Body of pancreas (tissue), 4 donors: Measurements from ENCODE around the gene TRPM5. TPM values are rescaled to one million over a fixed set of nuclear protein-coding genes. Genes with fewer than 3 reads are reported as not detected.

Experiments used
- ATAC-seq: fragments of 150-250 bp; one replicate; pipeline ENCODE4 v1.9.1; 2016
- DNase-seq, 4 donors: peaks; one replicate each; pipeline ENCODE4 v3.0.0-alpha.2; 2019
- H3K27ac ChIP-seq, 4 donors: fragments of 200-600 bp; sonication (generic); 1 replicate in 3 of 4; 2 replicates in 1 of 4; pipeline versions ENCODE4 v1.5.1 to v1.6.1; 2016 to 2019; ENCODE audit warnings: mild to moderate bottlenecking in 1 of 4, mixed read lengths in 1 of 4, moderate library complexity in 1 of 4
- H3K27me3 ChIP-seq, 2 donors: fragments of 200-600 bp; sonication (generic); one replicate each; pipeline ENCODE4 v1.6.0; 2016; ENCODE audit warnings: mild to moderate bottlenecking in 1 of 2
- H3K36me3 ChIP-seq, 2 donors: fragments of 200-600 bp; sonication (generic); replicated peaks in 1 of 2; 2 replicates each; pipeline ENCODE4 v1.5.1; 2016; ENCODE audit warnings: low read depth in 2 of 2; ENCODE audit not compliant: insufficient read depth in 1 of 2
- H3K4me1 ChIP-seq: fragments of 200-600 bp; sonication (generic); one replicate; pipeline ENCODE4 v1.6.0; 2016
- H3K4me3 ChIP-seq, 2 donors: fragments of 200-600 bp; sonication (generic); 1 replicate in 1 of 2; 2 replicates in 1 of 2; pipeline ENCODE4 v1.5.1; 2016 to 2019
- H3K9me3 ChIP-seq, 3 donors: fragments of 200-600 bp; sonication (generic); 1 replicate in 2 of 3; 2 replicates in 1 of 3; pipeline ENCODE4 v1.5.1; 2016
- POLR2A ChIP-seq, 3 donors: fragments of 450-650 bp; IDR thresholded peaks; one replicate each; pipeline ENCODE4 v1.6.1; 2016; ENCODE audit warnings: antibody characterized with exemption in 3 of 3, mild to moderate bottlenecking in 2 of 3
- WGBS, 2 donors: methylation state at CpG; one replicate each; pipeline ENCODE4 v1.1.5; 2017; 5-methylcytosine and 5-hydroxymethylcytosine counted together
- intact Hi-C: fragments of 100-400 bp; cut with DNase I; formaldehyde crosslinking; loops from one replicate; pipeline ENCODE4 v1.15.1; 2023
- total RNA-seq, 2 donors: library from RNA; depleted of rRNA; stranded (reverse); fragments of >200 nt; gene quantifications; one replicate each; pipeline ENCODE4 v1.1.0, GENCODE V29; 2016
- TF ChIP-seq, protein P1 (sequence below), 7 experiments: fragments of 450-650 bp in 4 of 7; fragments of 200-600 bp in 3 of 7; sonication (generic) in 3 of 7; IDR thresholded peaks; one replicate each; pipeline ENCODE4 v1.5.1; 2016 to 2019; ENCODE audit warnings: antibody characterized with exemption in 7 of 7

Gene TRPM5
- total RNA-seq, 2 donors from 2014 or later: under 0.01 to 2.6 TPM

DNA sequence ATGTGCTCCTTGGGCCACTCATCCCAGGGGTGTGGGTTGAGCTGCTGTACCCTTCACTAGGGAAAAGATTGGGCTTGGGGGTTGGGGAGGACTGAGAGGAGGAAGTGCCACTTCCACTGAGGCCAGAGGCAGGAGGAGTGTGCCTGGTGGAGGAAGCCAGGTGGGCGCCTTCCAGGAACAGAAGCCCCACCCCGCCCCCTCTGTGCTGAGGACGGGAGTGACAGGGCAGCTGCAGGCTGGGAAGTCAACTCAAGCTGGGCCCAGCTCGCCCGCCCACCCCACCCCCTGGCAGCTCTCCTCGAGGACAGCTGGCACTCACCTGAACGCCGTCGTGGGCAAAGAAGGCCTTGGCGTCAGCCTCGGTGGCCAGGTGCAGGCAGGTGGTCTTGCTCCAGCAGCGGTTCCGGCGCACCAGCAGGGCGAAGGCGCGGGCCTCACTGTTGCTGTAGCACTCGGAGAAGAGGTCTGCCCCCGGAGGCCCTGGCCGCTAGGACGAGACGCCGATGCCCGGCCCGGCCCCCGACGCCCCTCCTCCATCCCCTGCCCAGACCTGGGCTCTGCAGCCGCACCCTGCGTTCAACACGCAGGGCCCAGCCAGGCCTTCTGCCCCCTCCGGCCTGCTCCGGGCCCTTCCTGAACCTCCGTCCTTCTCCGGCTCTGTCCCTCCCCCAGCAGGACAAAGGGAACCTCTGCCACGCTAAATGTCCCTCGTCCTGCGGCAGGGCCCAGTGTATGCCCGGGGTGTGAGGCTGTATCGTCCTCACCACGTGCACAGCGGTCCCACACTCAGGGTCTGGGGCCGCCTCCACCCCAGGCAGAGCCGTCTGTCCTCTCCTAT is 30.4 kb downstream of the TRPM5 start:
- no peak for DNase-seq
- no peak overlapping the region for H3K4me3 ChIP-seq
- ATAC-seq: no peak
- H3K27ac ChIP-seq: no peak overlapping the region
- H3K27me3 ChIP-seq: no peaks in the 10 kb centered on the region
- intact Hi-C loops: no loop called here
- H3K4me1 ChIP-seq: no peaks in the 10 kb centered on the region
- H3K9me3 ChIP-seq: no peaks in the 10 kb centered on the region
- TF ChIP-seq, protein P1, sequence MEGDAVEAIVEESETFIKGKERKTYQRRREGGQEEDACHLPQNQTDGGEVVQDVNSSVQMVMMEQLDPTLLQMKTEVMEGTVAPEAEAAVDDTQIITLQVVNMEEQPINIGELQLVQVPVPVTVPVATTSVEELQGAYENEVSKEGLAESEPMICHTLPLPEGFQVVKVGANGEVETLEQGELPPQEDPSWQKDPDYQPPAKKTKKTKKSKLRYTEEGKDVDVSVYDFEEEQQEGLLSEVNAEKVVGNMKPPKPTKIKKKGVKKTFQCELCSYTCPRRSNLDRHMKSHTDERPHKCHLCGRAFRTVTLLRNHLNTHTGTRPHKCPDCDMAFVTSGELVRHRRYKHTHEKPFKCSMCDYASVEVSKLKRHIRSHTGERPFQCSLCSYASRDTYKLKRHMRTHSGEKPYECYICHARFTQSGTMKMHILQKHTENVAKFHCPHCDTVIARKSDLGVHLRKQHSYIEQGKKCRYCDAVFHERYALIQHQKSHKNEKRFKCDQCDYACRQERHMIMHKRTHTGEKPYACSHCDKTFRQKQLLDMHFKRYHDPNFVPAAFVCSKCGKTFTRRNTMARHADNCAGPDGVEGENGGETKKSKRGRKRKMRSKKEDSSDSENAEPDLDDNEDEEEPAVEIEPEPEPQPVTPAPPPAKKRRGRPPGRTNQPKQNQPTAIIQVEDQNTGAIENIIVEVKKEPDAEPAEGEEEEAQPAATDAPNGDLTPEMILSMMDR (IDR thresholded peaks at IDR 0.05): no peak
- TF ChIP-seq POLR2A (IDR thresholded peaks at IDR 0.05): no peak
- no peaks in the 10 kb centered on the region for H3K36me3 ChIP-seq
- 82 to 85% methylated on average over 8 to 29 of the region's 43 CpGs for WGBS, 2 donors

DNA sequence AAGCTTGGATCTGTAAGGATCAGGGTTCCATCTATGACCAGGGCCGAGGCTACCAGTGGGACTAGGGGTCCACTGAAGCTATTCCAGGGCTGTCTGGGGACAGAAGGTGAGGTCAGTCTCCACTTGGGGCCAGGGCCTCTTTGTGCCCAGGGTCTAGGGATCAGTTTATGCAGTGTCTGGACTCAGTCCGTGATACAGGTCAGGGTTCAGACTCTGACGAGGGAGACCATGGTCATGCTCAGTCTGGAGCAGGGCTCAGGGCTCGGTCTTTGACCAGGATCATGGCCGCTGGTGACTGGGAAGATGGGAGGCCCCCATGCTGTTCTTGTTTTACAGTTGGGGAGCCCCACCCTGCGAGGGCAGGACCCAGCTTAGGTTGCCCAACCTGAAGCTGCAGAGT is 32.0 kb downstream of the TRPM5 start:
- DNase-seq (no peak), ATAC-seq (no peak)
- Histone ChIP-seq H3K36me3 (no peaks in the 10 kb centered on the region), H3K27ac (no peak overlapping the region), H3K4me3 (no peak overlapping the region), H3K27me3 (no peaks in the 10 kb centered on the region), H3K9me3 (no peaks in the 10 kb centered on the region), H3K4me1 (no peaks in the 10 kb centered on the region)
- intact Hi-C loops: no loop called here
- TF ChIP-seq, protein P1 (IDR thresholded peaks at IDR 0.05): no peak
- no peak for TF ChIP-seq POLR2A (IDR thresholded peaks at IDR 0.05)
- 70 to 71% methylated on average over 2 to 6 of the region's 6 CpGs for WGBS, 2 donors

- ATAC-seq: no peak
- Histone ChIP-seq H3K9me3 (no peaks in the 10 kb centered on the region), H3K27me3 (no peaks in the 10 kb centered on the region), H3K36me3 (no peaks in the 10 kb centered on the region), H3K27ac (no peak overlapping the region), H3K4me1 (no peaks in the 10 kb centered on the region), H3K4me3 (no peak overlapping the region)
- intact Hi-C loops: no loop called here
- no peak for TF ChIP-seq POLR2A (IDR thresholded peaks at IDR 0.05)
- TF ChIP-seq, protein P1 (IDR thresholded peaks at IDR 0.05): no peak
- no peak for DNase-seq
- 65 to 82% methylated on average over 16 to 30 of the region's 30 CpGs for WGBS, 2 donors
Observed at GRCh38 chr11:2411446-2412305, 32.6 kb downstream of the TRPM5 start.

DNA sequence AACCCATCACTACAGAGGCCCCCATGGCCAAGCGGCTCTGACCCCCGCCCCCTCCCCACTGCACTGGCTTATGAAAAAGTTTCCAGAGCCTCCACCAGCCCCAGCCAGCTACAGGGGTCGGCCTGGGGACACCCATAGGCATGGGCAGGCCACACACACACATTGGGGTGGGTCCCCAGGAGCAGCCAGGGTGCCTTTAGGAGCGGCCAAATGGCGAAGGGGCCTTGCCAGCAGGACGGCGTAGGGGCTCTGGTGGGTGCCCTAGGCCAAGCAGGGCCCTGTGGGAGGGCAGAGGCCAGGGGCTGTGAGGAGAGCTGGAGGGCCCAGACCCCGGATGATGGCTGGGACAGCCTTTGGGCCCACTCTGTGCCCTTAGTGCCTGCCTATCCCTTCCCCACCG is 33.7 kb downstream of the TRPM5 start:
- H3K36me3 ChIP-seq: no peaks in the 10 kb centered on the region
- no peak for TF ChIP-seq POLR2A (IDR thresholded peaks at IDR 0.05)
- TF ChIP-seq, protein P1 (IDR thresholded peaks at IDR 0.05): no peak
- H3K9me3 ChIP-seq: no peaks in the 10 kb centered on the region
- no peak overlapping the region for H3K4me3 ChIP-seq
- intact Hi-C loops: no loop called here
- no peak overlapping the region for H3K27ac ChIP-seq
- H3K27me3 ChIP-seq: no peaks in the 10 kb centered on the region
- DNase-seq (no peak), ATAC-seq (no peak)
- WGBS, 2 donors: 40 to 57% methylated on average over 3 to 9 of the region's 9 CpGs
- no peaks in the 10 kb centered on the region for H3K4me1 ChIP-seq
